ENCODE data around the gene SLC17A9.

Gene SLC17A9

GRCh38 chr20:62918831-62919230 lies 33.7 kb upstream of the SLC17A9 start:
- no peak for DNase-seq

- DNase-seq: no peak
Measured at GRCh38 chr20:62920039-62920645, 32.4 kb upstream of the SLC17A9 start.

GRCh38 chr20:62921119-62921687 lies 31.3 kb upstream of the SLC17A9 start:
- DNase-seq: peak in 3 of 51 donors; percentile 15 to 24 (median 18)

- no peak for DNase-seq
Measured at GRCh38 chr20:62922451-62922921, 30.0 kb upstream of the SLC17A9 start.

GRCh38 chr20:62923059-62923668 lies 29.3 kb upstream of the SLC17A9 start:
- peak in 5 of 51 donors; percentile 10 to 42 (median 23) for DNase-seq

GRCh38 chr20:62923669-62924441 lies 28.7 kb upstream of the SLC17A9 start:
- no peak for DNase-seq

- no peak for DNase-seq
Measured at GRCh38 chr20:62924442-62925075, 27.9 kb upstream of the SLC17A9 start.

- DNase-seq: no peak
Measured at GRCh38 chr20:62925076-62925419, 27.5 kb upstream of the SLC17A9 start.

GRCh38 chr20:62925420-62926228 lies 26.9 kb upstream of the SLC17A9 start:
- DNase-seq: peak in 18 of 51 donors; percentile 18 to 70 (median 48)

GRCh38 chr20:62926229-62927127 lies 26.0 kb upstream of the SLC17A9 start, which contains the start of gene DIDO1:
TSS of gene DIDO1 (minus strand) at chr20:62926505.
- DNase-seq: peak; percentile 37 to 92 (median 81)

- no peak for DNase-seq
Measured at GRCh38 chr20:62927128-62927705, 25.3 kb upstream of the SLC17A9 start.

GRCh38 chr20:62928246-62928939 lies 24.1 kb upstream of the SLC17A9 start:
- DNase-seq: no peak

- DNase-seq: peak in 29 of 51 donors; percentile 6 to 61 (median 31)
Measured at GRCh38 chr20:62929051-62929538, 23.4 kb upstream of the SLC17A9 start.

- no peak for DNase-seq
Measured at GRCh38 chr20:62931464-62931863, 21.0 kb upstream of the SLC17A9 start.

GRCh38 chr20:62933966-62934365 lies 18.5 kb upstream of the SLC17A9 start:
- no peak for DNase-seq

- no peak for DNase-seq
Measured at GRCh38 chr20:62935204-62935967, 17.1 kb upstream of the SLC17A9 start.

- no peak for DNase-seq
Measured at GRCh38 chr20:62935968-62936585, 16.4 kb upstream of the SLC17A9 start.

Data from hypothalamus (tissue), 51 donors.